GM23338 (cell line): ENCODE results near the gene SLC17A6. TPM values are rescaled to one million over a fixed set of nuclear protein-coding genes. Genes with fewer than 3 reads are reported as not detected.

Source experiments
- ATAC-seq: fragments of 200-7000 bp; cut with Tn5 transposase; 3 replicates; pipeline ENCODE4 v1.9.1; 2020
- DNase-seq: peaks from one replicate; pipeline ENCODE4 v3.0.0-alpha.2; 2015; ENCODE audit warnings: low spot score
- H2AFZ ChIP-seq: fragments of 200-600 bp; sonication (generic); 2 replicates; pipeline ENCODE4 v1.8.0; 2016; ENCODE audit warnings: antibody characterized with exemption, mild to moderate bottlenecking, moderate library complexity
- H3F3A ChIP-seq: fragments of 200-600 bp; sonication (generic); replicated peaks from 2 replicates; pipeline ENCODE4 v1.8.0; 2017; ENCODE audit warnings: antibody characterized with exemption, mixed run types, low read depth
- H3K27ac ChIP-seq: fragments of 200-600 bp; sonication (generic); 2 replicates; pipeline ENCODE4 v1.6.1; 2016; ENCODE audit warnings: low read depth
- H3K27me3 ChIP-seq: fragments of 200-600 bp; sonication (generic); 2 replicates; pipeline ENCODE4 v1.8.0; 2016; ENCODE audit warnings: mild to moderate bottlenecking, mixed run types, moderate library complexity; ENCODE audit not compliant: insufficient read depth
- H3K36me3 ChIP-seq: fragments of 200-600 bp; sonication (generic); 2 replicates; pipeline ENCODE4 v1.8.0; 2016; ENCODE audit warnings: mild to moderate bottlenecking; ENCODE audit not compliant: insufficient read depth
- H3K4me1 ChIP-seq: fragments of 200-600 bp; sonication (generic); 2 replicates; pipeline ENCODE4 v1.8.0; 2016; ENCODE audit warnings: mild to moderate bottlenecking, moderate library complexity; ENCODE audit not compliant: insufficient read depth
- H3K4me2 ChIP-seq: fragments of 200-600 bp; sonication (generic); 2 replicates; pipeline ENCODE4 v1.7.1; 2017; ENCODE audit warnings: mixed run types
- H3K4me3 ChIP-seq: fragments of 200-600 bp; sonication (generic); 2 replicates; pipeline ENCODE4 v1.6.1; 2016; ENCODE audit warnings: mixed run types
- H3K79me2 ChIP-seq: fragments of 200-600 bp; sonication (generic); replicated peaks from 2 replicates; pipeline ENCODE4 v1.8.0; 2017; ENCODE audit warnings: mild to moderate bottlenecking; ENCODE audit not compliant: insufficient read depth
- H3K9me2 ChIP-seq: fragments of 200-600 bp; sonication (generic); 2 replicates; pipeline ENCODE4 v1.8.0; 2017; ENCODE audit not compliant: insufficient read depth
- H4K20me1 ChIP-seq: fragments of 200-600 bp; sonication (generic); replicated peaks from 2 replicates; pipeline ENCODE4 v1.8.0; 2017; ENCODE audit warnings: mild to moderate bottlenecking; ENCODE audit not compliant: insufficient read depth
- H3K27ac Mint-ChIP-seq: 2 replicates; pipeline ENCODE4 v1.8.0; 2020; ENCODE audit warnings: inconsistent platforms, mild to moderate bottlenecking, moderate library complexity, mixed read lengths
- H3K27me3 Mint-ChIP-seq: 3 replicates; pipeline ENCODE4 v1.8.0; 2022; ENCODE audit warnings: low read depth, mild to moderate bottlenecking, moderate library complexity, mixed read lengths, inconsistent platforms; ENCODE audit not compliant: insufficient read depth, poor library complexity
- H3K36me3 Mint-ChIP-seq: 3 replicates; pipeline ENCODE4 v1.8.0; 2021; ENCODE audit warnings: low read depth, mild to moderate bottlenecking, inconsistent platforms, moderate library complexity, mixed read lengths
- H3K4me1 Mint-ChIP-seq: 3 replicates; pipeline ENCODE4 v1.8.0; 2020; ENCODE audit warnings: mild to moderate bottlenecking, inconsistent platforms, mixed read lengths
- H3K4me3 Mint-ChIP-seq: 3 replicates; pipeline ENCODE4 v1.8.0; 2021; ENCODE audit warnings: moderate library complexity, mild to moderate bottlenecking, inconsistent platforms, mixed read lengths
- H3K9me3 Mint-ChIP-seq: 3 replicates; pipeline ENCODE4 v1.8.0; 2020; ENCODE audit warnings: moderate library complexity, mild to moderate bottlenecking, inconsistent platforms, mixed read lengths
- CTCF ChIP-seq, 2 experiments: fragments of 200-600 bp in 1 of 2; sonication (generic) in 1 of 2; conservative IDR thresholded peaks; 2 replicates each; pipeline versions ENCODE4 v1.5.1 to v1.6.1; 2016 to 2017; ENCODE audit warnings: antibody characterized with exemption in 2 of 2, low read depth in 2 of 2, mild to moderate bottlenecking in 2 of 2, moderate library complexity in 1 of 2
- ETS1 ChIP-seq: IDR thresholded peaks from 2 replicates; pipeline ENCODE4 v1.6.1; 2016; ENCODE audit warnings: antibody characterized with exemption
- EZH2 ChIP-seq: fragments of 200-600 bp; sonication (generic); IDR thresholded peaks from one replicate; pipeline ENCODE4 v1.8.0; 2017; ENCODE audit warnings: antibody characterized with exemption, mild to moderate bottlenecking, low read depth; ENCODE audit not compliant: unreplicated experiment
- JUNB ChIP-seq: IDR thresholded peaks from one replicate; pipeline ENCODE4 v1.6.1; 2016; ENCODE audit warnings: antibody characterized with exemption; ENCODE audit not compliant: unreplicated experiment
- NANOG ChIP-seq: IDR thresholded peaks from 2 replicates; pipeline ENCODE4 v1.6.1; 2016; ENCODE audit warnings: antibody characterized with exemption, borderline replicate concordance
- POLR2AphosphoS5 ChIP-seq: IDR thresholded peaks from 2 replicates; pipeline ENCODE4 v1.6.1; 2016; ENCODE audit warnings: antibody characterized with exemption, low read depth
- STAT1 ChIP-seq: IDR thresholded peaks from one replicate; pipeline ENCODE4 v1.6.1; 2016; ENCODE audit warnings: antibody characterized with exemption; ENCODE audit not compliant: unreplicated experiment
- polyA plus RNA-seq: library from polyadenylated mRNA; unstranded; fragments of >200 nt; fragmentation: Nextera tagmentation; extraction: Ambion mirVana; gene quantifications from 2 replicates; pipeline ENCODE4 v1.2.1, GENCODE V29; 2016
- total RNA-seq: library from RNA; depleted of rRNA; stranded (reverse); fragments of >200 nt; shearing (Covaris generic); gene quantifications from 2 replicates; pipeline ENCODE4 v1.2.3, GENCODE V29; 2014
- TF ChIP-seq, protein P1 (sequence below): IDR thresholded peaks from one replicate; pipeline ENCODE4 v1.6.1; 2018; ENCODE audit warnings: antibody characterized with exemption; ENCODE audit not compliant: unreplicated experiment

SLC17A6 gene
- total and polyA plus RNA-seq, 2 experiments from 2014 or later: 0.31 TPM

- TF ChIP-seq, protein P1, sequence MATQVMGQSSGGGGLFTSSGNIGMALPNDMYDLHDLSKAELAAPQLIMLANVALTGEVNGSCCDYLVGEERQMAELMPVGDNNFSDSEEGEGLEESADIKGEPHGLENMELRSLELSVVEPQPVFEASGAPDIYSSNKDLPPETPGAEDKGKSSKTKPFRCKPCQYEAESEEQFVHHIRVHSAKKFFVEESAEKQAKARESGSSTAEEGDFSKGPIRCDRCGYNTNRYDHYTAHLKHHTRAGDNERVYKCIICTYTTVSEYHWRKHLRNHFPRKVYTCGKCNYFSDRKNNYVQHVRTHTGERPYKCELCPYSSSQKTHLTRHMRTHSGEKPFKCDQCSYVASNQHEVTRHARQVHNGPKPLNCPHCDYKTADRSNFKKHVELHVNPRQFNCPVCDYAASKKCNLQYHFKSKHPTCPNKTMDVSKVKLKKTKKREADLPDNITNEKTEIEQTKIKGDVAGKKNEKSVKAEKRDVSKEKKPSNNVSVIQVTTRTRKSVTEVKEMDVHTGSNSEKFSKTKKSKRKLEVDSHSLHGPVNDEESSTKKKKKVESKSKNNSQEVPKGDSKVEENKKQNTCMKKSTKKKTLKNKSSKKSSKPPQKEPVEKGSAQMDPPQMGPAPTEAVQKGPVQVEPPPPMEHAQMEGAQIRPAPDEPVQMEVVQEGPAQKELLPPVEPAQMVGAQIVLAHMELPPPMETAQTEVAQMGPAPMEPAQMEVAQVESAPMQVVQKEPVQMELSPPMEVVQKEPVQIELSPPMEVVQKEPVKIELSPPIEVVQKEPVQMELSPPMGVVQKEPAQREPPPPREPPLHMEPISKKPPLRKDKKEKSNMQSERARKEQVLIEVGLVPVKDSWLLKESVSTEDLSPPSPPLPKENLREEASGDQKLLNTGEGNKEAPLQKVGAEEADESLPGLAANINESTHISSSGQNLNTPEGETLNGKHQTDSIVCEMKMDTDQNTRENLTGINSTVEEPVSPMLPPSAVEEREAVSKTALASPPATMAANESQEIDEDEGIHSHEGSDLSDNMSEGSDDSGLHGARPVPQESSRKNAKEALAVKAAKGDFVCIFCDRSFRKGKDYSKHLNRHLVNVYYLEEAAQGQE: no peak
- TF ChIP-seq STAT1 (no peak), EZH2 (no peak)
Measured at GRCh38 chr11:22389526-22390282, 51.5 kb downstream of the SLC17A6 start (continued).

- H3K4me2 ChIP-seq: no peak overlapping the region
- no peak for TF ChIP-seq ETS1
- TF ChIP-seq CTCF (conservative IDR thresholded peaks at IDR 0.05; ENCODE audit: low read depth in 2 of 2): no peak
- no peak for TF ChIP-seq POLR2AphosphoS5
- TF ChIP-seq EZH2: no peak
- no peak for TF ChIP-seq JUNB
- no peak for TF ChIP-seq NANOG
- no peaks in the 10 kb centered on the region for H4K20me1 ChIP-seq
- no peaks in the 10 kb centered on the region for H3K36me3 ChIP-seq
- Mint-ChIP-seq H3K4me1 (no peaks in the 10 kb centered on the region), H3K4me3 (no peak overlapping the region), H3K27ac (no peak overlapping the region), H3K27me3 (no peaks in the 10 kb centered on the region), H3K9me3 (no peaks in the 10 kb centered on the region), H3K36me3 (no peaks in the 10 kb centered on the region)
- no peaks in the 10 kb centered on the region for H3K9me2 ChIP-seq
- ATAC-seq (no peak), DNase-seq (no peak)
- H3K4me3 ChIP-seq: no peak overlapping the region
- no peaks in the 10 kb centered on the region for H3K27me3 ChIP-seq
- no peaks in the 10 kb centered on the region for H3F3A ChIP-seq
- H3K79me2 ChIP-seq: no peaks in the 10 kb centered on the region
- no peak overlapping the region for H3K27ac ChIP-seq
- H3K4me1 ChIP-seq: no peaks in the 10 kb centered on the region
- no peak overlapping the region for H2AFZ ChIP-seq
Measured at GRCh38 chr11:22390283-22390655, 52.1 kb downstream of the SLC17A6 start.
